HUES6 (cell line): ENCODE results near the gene EPS8.

ENCODE experiments used
- H3K27ac ChIP-seq: 2 replicates; pipeline ENCODE4 v1.7.0; 2013; ENCODE audit warnings: low read depth, mild to moderate bottlenecking, low read length, inconsistent platforms
- H3K27me3 ChIP-seq: 2 replicates; pipeline ENCODE4 v1.6.1; 2013; ENCODE audit warnings: low read length; ENCODE audit not compliant: control insufficient read depth, insufficient read depth
- H3K36me3 ChIP-seq: 2 replicates; pipeline ENCODE4 v1.6.1; 2013; ENCODE audit warnings: low read length; ENCODE audit not compliant: control insufficient read depth, insufficient read depth
- H3K4me1 ChIP-seq: 2 replicates; pipeline ENCODE4 v1.6.1; 2013; ENCODE audit warnings: low read length; ENCODE audit not compliant: control insufficient read depth, insufficient read depth
- H3K4me3 ChIP-seq: 2 replicates; pipeline ENCODE4 v1.5.1; 2013; ENCODE audit warnings: low read depth, low read length
- H3K9ac ChIP-seq: one replicate; pipeline ENCODE4 v1.6.1; 2013; ENCODE audit warnings: mild to moderate bottlenecking, low read length
- H3K9me3 ChIP-seq: 2 replicates; pipeline ENCODE4 v1.6.1; 2013; ENCODE audit warnings: low read depth, low read length; ENCODE audit not compliant: control insufficient read depth, insufficient read depth

Gene EPS8

GRCh38 chr12:15670756-15671155 is 118.4 kb downstream of the EPS8 start:
- no peaks in the 10 kb centered on the region for H3K9me3 ChIP-seq
- no peaks in the 10 kb centered on the region for H3K4me1 ChIP-seq
- H3K27ac ChIP-seq: no peak overlapping the region
- H3K27me3 ChIP-seq: no peaks in the 10 kb centered on the region
- H3K36me3 ChIP-seq: no peaks in the 10 kb centered on the region
- H3K9ac ChIP-seq: no peak overlapping the region
- H3K4me3 ChIP-seq: no peak overlapping the region

- no peaks in the 10 kb centered on the region for H3K9me3 ChIP-seq
- no peaks in the 10 kb centered on the region for H3K4me1 ChIP-seq
- no peak overlapping the region for H3K4me3 ChIP-seq
- no peaks in the 10 kb centered on the region for H3K27me3 ChIP-seq
- no peak overlapping the region for H3K9ac ChIP-seq
- no peaks in the 10 kb centered on the region for H3K36me3 ChIP-seq
- no peak overlapping the region for H3K27ac ChIP-seq
Measured at GRCh38 chr12:15669256-15669948, 119.8 kb downstream of the EPS8 start.

- H3K36me3 ChIP-seq: no peaks in the 10 kb centered on the region
- H3K27me3 ChIP-seq: no peaks in the 10 kb centered on the region
- H3K27ac ChIP-seq: no peak overlapping the region
Measured at GRCh38 chr12:15664491-15664890, 124.7 kb downstream of the EPS8 start.

DNA sequence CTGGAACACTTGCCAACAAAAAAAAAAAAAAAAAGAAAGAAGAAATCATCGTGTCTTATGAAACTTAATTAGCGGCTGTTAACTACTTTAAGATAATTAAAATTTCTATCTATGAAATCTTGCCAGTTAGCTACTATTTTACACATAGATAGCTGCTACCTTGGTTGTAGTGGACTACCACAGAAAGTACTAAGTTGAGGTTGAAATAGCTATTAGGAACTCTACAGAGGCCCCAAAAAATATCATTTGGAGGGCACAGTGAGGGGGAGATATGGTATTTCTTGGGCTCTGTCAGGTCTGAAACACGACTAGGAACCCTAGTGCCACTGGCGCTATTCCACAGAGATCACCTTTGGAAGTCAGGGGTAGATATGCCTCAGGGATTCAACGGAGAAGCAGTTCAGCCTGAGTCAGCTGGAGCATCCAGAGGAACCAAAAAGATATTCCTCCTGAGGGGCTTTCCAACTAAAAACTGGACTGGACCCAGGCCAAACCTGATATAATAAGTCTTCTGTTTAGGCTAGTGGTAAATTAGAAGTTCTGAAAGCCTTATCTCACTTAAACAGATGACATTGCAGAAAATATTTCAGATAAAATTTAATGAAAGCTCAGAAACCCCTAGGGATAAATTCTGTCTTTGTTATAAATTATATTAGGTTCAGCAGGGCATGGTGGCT is 126.1 kb downstream of the EPS8 start:
- no peak overlapping the region for H3K4me3 ChIP-seq
- no peaks in the 10 kb centered on the region for H3K27me3 ChIP-seq
- no peaks in the 10 kb centered on the region for H3K4me1 ChIP-seq
- H3K27ac ChIP-seq: no peak overlapping the region
- H3K9me3 ChIP-seq: no peaks in the 10 kb centered on the region
- H3K36me3 ChIP-seq: no peaks in the 10 kb centered on the region
- no peak overlapping the region for H3K9ac ChIP-seq

More at GRCh38 chr12:15664491-15664890, 124.7 kb downstream of the EPS8 start:
- Histone ChIP-seq H3K4me3 (no peak overlapping the region), H3K4me1 (no peaks in the 10 kb centered on the region), H3K9me3 (no peaks in the 10 kb centered on the region), H3K9ac (no peak overlapping the region)

GRCh38 chr12:15662303-15662980 is 126.7 kb downstream of the EPS8 start:
- Histone ChIP-seq H3K4me1 (no peaks in the 10 kb centered on the region), H3K4me3 (no peak overlapping the region), H3K36me3 (no peaks in the 10 kb centered on the region), H3K27ac (no peak overlapping the region), H3K9ac (no peak overlapping the region), H3K27me3 (no peaks in the 10 kb centered on the region), H3K9me3 (no peaks in the 10 kb centered on the region)

GRCh38 chr12:15651371-15651770 is 137.8 kb downstream of the EPS8 start:
- H3K9me3 ChIP-seq: no peaks in the 10 kb centered on the region; the same call in 1 of the 2 replicates
- H3K4me1 ChIP-seq: peaks cover 9% of the 10 kb centered on the region; the same call in 1 of the 2 replicates
- H3K9ac ChIP-seq: no peak overlapping the region
- H3K4me3 ChIP-seq: no peak overlapping the region
- no peak overlapping the region for H3K27ac ChIP-seq
- no peaks in the 10 kb centered on the region for H3K27me3 ChIP-seq
- no peaks in the 10 kb centered on the region for H3K36me3 ChIP-seq

DNA sequence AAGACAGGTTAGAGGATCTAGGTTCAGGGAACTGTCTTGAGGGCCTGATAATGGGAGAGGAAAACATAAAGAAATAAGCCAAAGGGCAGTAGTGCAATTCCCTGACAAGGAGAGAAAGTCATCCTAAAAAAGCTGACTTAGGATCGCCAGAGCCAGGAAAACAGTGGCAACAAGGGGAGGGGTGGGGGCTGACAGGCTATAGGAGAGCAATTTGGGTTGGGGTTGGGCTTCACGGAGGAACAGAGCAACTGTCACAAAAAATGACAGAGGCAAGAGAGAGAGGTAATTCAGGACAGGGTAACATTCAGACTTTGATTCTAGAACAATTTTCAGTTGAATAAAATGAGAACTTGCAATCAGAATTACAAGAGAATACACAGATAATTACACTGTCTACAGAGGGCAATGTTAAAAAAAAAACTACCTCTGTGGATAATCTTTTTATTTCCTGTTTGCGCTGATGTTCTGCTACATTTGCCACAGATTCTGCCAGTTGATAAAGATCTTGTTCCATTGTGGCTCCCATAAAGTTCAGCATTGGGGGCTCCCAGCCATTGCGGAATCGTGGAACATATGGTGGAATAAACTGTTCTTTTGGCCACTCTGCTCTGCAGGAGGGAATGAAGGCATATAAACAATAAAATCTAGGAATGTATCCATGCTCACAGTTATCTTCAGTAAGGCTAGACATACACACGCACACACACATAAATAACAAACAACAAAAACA is 138.6 kb downstream of the EPS8 start:
- H3K4me1 ChIP-seq: peaks cover 9% of the 10 kb centered on the region; the same call in 1 of the 2 replicates
- no peaks in the 10 kb centered on the region for H3K36me3 ChIP-seq
- no peak overlapping the region for H3K9ac ChIP-seq
- H3K9me3 ChIP-seq: no peaks in the 10 kb centered on the region; the same call in 1 of the 2 replicates
- no peak overlapping the region for H3K4me3 ChIP-seq
- no peaks in the 10 kb centered on the region for H3K27me3 ChIP-seq
- no peak overlapping the region for H3K27ac ChIP-seq

- H3K27ac ChIP-seq: no peak overlapping the region
- no peak overlapping the region for H3K4me3 ChIP-seq
- no peaks in the 10 kb centered on the region for H3K27me3 ChIP-seq
- no peak overlapping the region for H3K9ac ChIP-seq
- H3K9me3 ChIP-seq: no peaks in the 10 kb centered on the region; the same call in 1 of the 2 replicates
- no peaks in the 10 kb centered on the region for H3K36me3 ChIP-seq
- H3K4me1 ChIP-seq: peaks cover 9% of the 10 kb centered on the region; the same call in 1 of the 2 replicates
Measured at GRCh38 chr12:15649347-15649746, 139.8 kb downstream of the EPS8 start.

GRCh38 chr12:15648558-15648957 is 140.6 kb downstream of the EPS8 start:
- no peaks in the 10 kb centered on the region for H3K27me3 ChIP-seq
- H3K9me3 ChIP-seq: no peaks in the 10 kb centered on the region; the same call in 1 of the 2 replicates
- no peak overlapping the region for H3K9ac ChIP-seq
- H3K4me3 ChIP-seq: no peak overlapping the region
- peaks cover 9% of the 10 kb centered on the region; the same call in 1 of the 2 replicates for H3K4me1 ChIP-seq
- H3K27ac ChIP-seq: no peak overlapping the region
- H3K36me3 ChIP-seq: no peaks in the 10 kb centered on the region

GRCh38 chr12:15646581-15646980 is 142.6 kb downstream of the EPS8 start:
- Histone ChIP-seq H3K4me3 (no peak overlapping the region), H3K9ac (no peak overlapping the region), H3K4me1 (peaks cover 6% of the 10 kb centered on the region; the same call in 1 of the 2 replicates), H3K27ac (no peak overlapping the region), H3K27me3 (no peaks in the 10 kb centered on the region), H3K36me3 (no peaks in the 10 kb centered on the region), H3K9me3 (no peaks in the 10 kb centered on the region; the same call in 1 of the 2 replicates)
